Keratinocyte (primary cell): ENCODE results near the gene WDR91. TPM values are rescaled to one million over a fixed set of nuclear protein-coding genes. Genes with fewer than 3 reads are reported as not detected.

ENCODE experiments used
- DNase-seq: peaks from one replicate; pipeline ENCODE4 v3.0.0-alpha.2; 2011; ENCODE audit warnings: low read depth, missing footprints, low spot score
- FAIRE-seq: peaks from 2 replicates; lab custom pipeline; 2011; peaks lifted over from hg19 to GRCh38; lab: Jason Lieb, UNC
- H2AFZ ChIP-seq: 2 replicates; pipeline ENCODE4 v1.6.0; 2012; ENCODE audit warnings: low read length, control low read depth, inconsistent platforms; ENCODE audit not compliant: control insufficient read depth
- H3K27ac ChIP-seq: 2 replicates; pipeline ENCODE4 v1.5.1; 2011; ENCODE audit warnings: low read length; ENCODE audit not compliant: control insufficient read depth, insufficient read depth
- H3K27me3 ChIP-seq: 3 replicates; pipeline ENCODE4 v1.6.0; 2011; ENCODE audit warnings: low read length; ENCODE audit not compliant: control insufficient read depth, insufficient read depth; ENCODE audit errors: extremely low read depth
- H3K36me3 ChIP-seq, 2 experiments: 2 replicates in 1 of 2; 3 replicates in 1 of 2; pipeline ENCODE4 v1.5.1; 2011; ENCODE audit warnings: low read length in 2 of 2, mild to moderate bottlenecking in 1 of 2; ENCODE audit not compliant: control insufficient read depth in 2 of 2, insufficient read depth in 2 of 2; ENCODE audit errors: extremely low read depth in 1 of 2
- H3K4me1 ChIP-seq: 3 replicates; pipeline ENCODE4 v1.5.1; 2011; ENCODE audit warnings: low read length; ENCODE audit not compliant: control insufficient read depth, insufficient read depth; ENCODE audit errors: extremely low read depth
- H3K4me2 ChIP-seq: 3 replicates; pipeline ENCODE4 v1.6.0; 2011; ENCODE audit warnings: low read depth, low read length; ENCODE audit not compliant: control insufficient read depth, insufficient read depth; ENCODE audit errors: extremely low read depth
- H3K4me3 ChIP-seq, 3 experiments: fragments of 200-600 bp in 1 of 3; sonication (generic) in 1 of 3; 2 replicates in 2 of 3; 3 replicates in 1 of 3; pipeline ENCODE4 v1.5.1; 2011 to 2016; ENCODE audit warnings: low read length in 3 of 3, mild to moderate bottlenecking in 3 of 3, control low read depth in 2 of 3, inconsistent platforms in 1 of 3, low read depth in 1 of 3, mixed read lengths in 1 of 3, mixed run types in 1 of 3, moderate library complexity in 1 of 3; ENCODE audit not compliant: control insufficient read depth in 2 of 3, insufficient read depth in 2 of 3; ENCODE audit errors: extremely low read depth in 1 of 3
- H3K79me2 ChIP-seq: 2 replicates; pipeline ENCODE4 v1.6.0; 2012; ENCODE audit warnings: low read length; ENCODE audit not compliant: control insufficient read depth, insufficient read depth
- H3K9ac ChIP-seq: 3 replicates; pipeline ENCODE4 v1.6.0; 2011; ENCODE audit warnings: low read length; ENCODE audit not compliant: control insufficient read depth, insufficient read depth; ENCODE audit errors: extremely low read depth
- H3K9me1 ChIP-seq: 3 replicates; pipeline ENCODE4 v1.6.0; 2011; ENCODE audit warnings: low read length; ENCODE audit not compliant: control insufficient read depth, insufficient read depth; ENCODE audit errors: extremely low read depth
- H3K9me3 ChIP-seq: 2 replicates; pipeline ENCODE4 v1.5.1; 2012; ENCODE audit warnings: low read depth, low read length; ENCODE audit not compliant: control insufficient read depth
- H4K20me1 ChIP-seq: 3 replicates; pipeline ENCODE4 v1.6.0; 2011; ENCODE audit warnings: low read length; ENCODE audit not compliant: control insufficient read depth, insufficient read depth; ENCODE audit errors: extremely low read depth
- CTCF ChIP-seq, 3 experiments: IDR thresholded peaks in 1 of 3; conservative IDR thresholded peaks in 1 of 3; optimal IDR thresholded peaks in 1 of 3; 2 replicates in 2 of 3; 3 replicates in 1 of 3; pipeline versions ENCODE3 to v1.5.1; 2011; ENCODE audit warnings: low read length in 3 of 3, mild to moderate bottlenecking in 3 of 3, moderate library complexity in 2 of 3, control low read depth in 1 of 3, inconsistent platforms in 1 of 3; ENCODE audit not compliant: insufficient read depth in 2 of 3; ENCODE audit errors: extremely low read depth in 1 of 3
- EZH2 ChIP-seq: IDR thresholded peaks from one replicate; pipeline ENCODE4 v1.6.1; 2012; ENCODE audit warnings: inconsistent platforms, mild to moderate bottlenecking, low read length, moderate library complexity
- dilution Hi-C: fragments of 300-500 bp; cut with MboI; formaldehyde crosslinking; loops from one replicate; pipeline ENCODE4 v1.7.0; 2020; ENCODE audit warnings: low sequenced_read_pairs; ENCODE audit not compliant: extremely low pct_ligation_motif_present
- polyA minus RNA-seq, 3 experiments: library from RNA; depleted of rRNA, polyadenylated mRNA; stranded (reverse); fragments of >200 nt; gene quantifications; 1 replicate in 1 of 3; 2 replicates in 1 of 3; 3 replicates in 1 of 3; pipeline ENCODE4 v1.2.3, GENCODE V29; 2011
- polyA plus RNA-seq, 5 experiments: library from polyadenylated mRNA; depleted of rRNA in 3 of 5; stranded (reverse) in 3 of 5; stranded (forward) in 1 of 5; unstranded in 1 of 5; fragments of >200 nt; gene quantifications; 1 replicate in 1 of 5; 2 replicates in 3 of 5; 3 replicates in 1 of 5; pipeline versions ENCODE4 v1.2.1 to v1.2.3, GENCODE V29; 2011 to 2012; ENCODE audit warnings: missing spikeins in 2 of 5, low read depth in 1 of 5, low replicate concordance in 1 of 5

The WDR91 gene
- polyA plus RNA-seq: 19.1 to 34.6 TPM (median 22.5 TPM) in 3 replicates
- 5.4 TPM for polyA plus RNA-seq (2011; ENCODE audit: low read depth)
- polyA plus RNA-seq (2011; cell fraction: cytosol; rRNA removed): 7.9 and 9.4 TPM in 2 replicates
- polyA plus RNA-seq (2011; cell fraction: nucleus; rRNA removed): 50.6 and 63.8 TPM in 2 replicates
- 7.9 and 14.5 TPM in 2 replicates for polyA plus RNA-seq (2012; ENCODE audit: low replicate concordance)
- 36.6 to 50.8 TPM (median 38.5 TPM) in 3 replicates for polyA minus RNA-seq
- 17.1 TPM for polyA minus RNA-seq (2011; cell fraction: cytosol; rRNA and poly(A)+ RNA removed)
- 26.6 and 35.0 TPM in 2 replicates for polyA minus RNA-seq (2011; cell fraction: nucleus; rRNA and poly(A)+ RNA removed)

- Histone ChIP-seq H2AFZ (peak within 1 kb of the TSS; percentile 97), H3K79me2 (peaks cover 31% of the 10 kb centered on the region), H3K4me1 (peaks cover 40% of the 10 kb centered on the region), H3K27me3 (no peaks in the 10 kb centered on the region), H3K9me1 (no peaks in the 10 kb centered on the region), H3K9ac (peak within 1 kb of the TSS; percentile 89), H3K4me2 (peak within 1 kb of the TSS; percentile 98), H3K9me3 (no peaks in the 10 kb centered on the region), H3K27ac (peak within 1 kb of the TSS; percentile 90), H3K4me3 (peak within 1 kb of the TSS; percentile 71 to 91 (median 86)), H4K20me1 (no peaks in the 10 kb centered on the region), H3K36me3 (peaks cover 0 to 3% of the 10 kb centered on the region in 2 experiments)
- FAIRE-seq: no peak
- TF ChIP-seq CTCF (optimal IDR thresholded peaks at IDR 0.05 in 1 of 3, IDR thresholded peaks at IDR 0.05 in 1 of 3, conservative IDR thresholded peaks at IDR 0.05 in 1 of 3; ENCODE audit: extremely low read depth in 1 of 3, insufficient read depth in 2 of 3, low read length in 3 of 3) (no peak), EZH2 (no peak)
- DNase-seq: peak; percentile 41
- dilution Hi-C loops: no loop called here
Measured at GRCh38 chr7:135211179-135211945, at the start of gene WDR91. Gene WDR91 (minus strand): TSS chr7:135211526. CDS start chr7:135211502, 24 bp downstream.

GRCh38 chr7:135260470-135260869 lies 49.1 kb upstream of the WDR91 start:
- Histone ChIP-seq H4K20me1 (no peaks in the 10 kb centered on the region), H3K27ac (no peak overlapping the region), H2AFZ (no peak overlapping the region), H3K9ac (no peak overlapping the region), H3K79me2 (no peaks in the 10 kb centered on the region), H3K4me1 (peaks cover 3% of the 10 kb centered on the region), H3K9me1 (no peaks in the 10 kb centered on the region), H3K36me3 (no peaks in the 10 kb centered on the region), H3K27me3 (no peaks in the 10 kb centered on the region), H3K4me3 (no peak overlapping the region), H3K9me3 (no peaks in the 10 kb centered on the region), H3K4me2 (no peak overlapping the region)
- FAIRE-seq (no peak), DNase-seq (no peak)
- dilution Hi-C loops: no loop called here
- TF ChIP-seq CTCF (optimal IDR thresholded peaks at IDR 0.05 in 1 of 3, IDR thresholded peaks at IDR 0.05 in 1 of 3, conservative IDR thresholded peaks at IDR 0.05 in 1 of 3; ENCODE audit: extremely low read depth in 1 of 3, insufficient read depth in 2 of 3, low read length in 3 of 3) (no peak), EZH2 (no peak)
